ENCODE data around the gene ZFP62. TPM values are rescaled to one million over a fixed set of nuclear protein-coding genes. Genes with fewer than 3 reads are reported as not detected.
"Not testable (repeated sequence)": the region's sequence is repeated elsewhere in the genome, so short reads cannot be mapped to it uniquely, and the experiment has no call there.

Gene ZFP62
- total RNA-seq, 1 experiment from 2014 or later, result 34.4 TPM

DNA sequence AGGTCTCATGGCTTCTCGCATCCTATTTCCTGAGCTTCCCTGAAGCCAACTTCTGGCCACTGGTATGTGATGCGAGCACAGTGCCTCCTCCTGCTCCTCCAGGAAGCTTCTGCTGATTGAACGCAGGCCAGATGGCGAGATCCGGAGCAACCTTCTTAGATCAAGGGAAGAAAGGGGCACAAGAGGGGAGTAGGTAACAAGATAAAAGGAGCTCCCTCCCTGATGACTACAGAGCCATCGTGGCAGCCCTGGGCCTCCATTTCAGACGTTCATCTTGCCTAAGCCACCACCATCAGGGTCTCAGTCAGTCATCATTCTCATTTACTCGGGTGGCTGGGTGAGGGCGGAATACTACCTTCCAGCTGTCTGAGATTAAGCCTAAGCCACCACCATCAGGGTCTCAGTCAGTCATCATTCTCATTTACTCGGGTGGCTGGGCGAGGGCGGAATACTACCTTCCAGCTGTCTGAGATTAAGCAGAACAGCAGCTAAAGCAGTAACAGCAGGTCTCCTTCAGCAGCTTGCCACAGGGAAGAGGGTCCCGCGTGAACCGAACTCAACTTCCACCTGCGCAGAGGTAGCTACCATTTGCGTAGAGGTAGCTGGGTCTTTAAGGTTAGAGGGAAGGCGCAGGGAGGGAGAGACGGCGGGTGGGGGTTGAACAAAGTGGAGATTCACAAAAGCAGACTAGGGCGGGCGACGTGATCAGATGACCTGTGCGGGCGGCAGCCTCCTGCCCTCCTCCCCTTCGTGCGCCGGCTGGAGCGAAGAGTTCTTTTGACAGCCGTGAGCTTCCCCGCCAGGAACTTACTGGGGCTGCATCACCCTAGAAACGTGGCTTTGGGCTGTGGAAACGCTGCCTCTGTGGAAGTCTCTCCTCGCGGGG, 30.6 kb downstream of the ZFP62 start:
- DNase-seq, result peak; percentile 62
- intact Hi-C loops (cut with micrococcal nuclease; ENCODE audit: unreplicated experiment), result loop anchor here (1.0 to 2.0 kb wide), 2 partner anchors 20 to 30 kb away; no protein-coding TSS in a partner anchor
- Mint-ChIP-seq H3K4me3 (ENCODE audit: unreplicated experiment) (peak overlapping the region; percentile 97), H3K27me3 (ENCODE audit: insufficient read depth, unreplicated experiment) (no peaks in the 10 kb centered on the region), H3K27ac (ENCODE audit: unreplicated experiment) (peak overlapping the region; percentile 98), H3K4me1 (ENCODE audit: low read depth, unreplicated experiment) (peaks cover 17% of the 10 kb centered on the region), H3K36me3 (ENCODE audit: insufficient read depth, unreplicated experiment) (peaks cover 29% of the 10 kb centered on the region), H3K9me3 (ENCODE audit: unreplicated experiment) (peaks cover 17% of the 10 kb centered on the region)
- TF ChIP-seq, protein P1, sequence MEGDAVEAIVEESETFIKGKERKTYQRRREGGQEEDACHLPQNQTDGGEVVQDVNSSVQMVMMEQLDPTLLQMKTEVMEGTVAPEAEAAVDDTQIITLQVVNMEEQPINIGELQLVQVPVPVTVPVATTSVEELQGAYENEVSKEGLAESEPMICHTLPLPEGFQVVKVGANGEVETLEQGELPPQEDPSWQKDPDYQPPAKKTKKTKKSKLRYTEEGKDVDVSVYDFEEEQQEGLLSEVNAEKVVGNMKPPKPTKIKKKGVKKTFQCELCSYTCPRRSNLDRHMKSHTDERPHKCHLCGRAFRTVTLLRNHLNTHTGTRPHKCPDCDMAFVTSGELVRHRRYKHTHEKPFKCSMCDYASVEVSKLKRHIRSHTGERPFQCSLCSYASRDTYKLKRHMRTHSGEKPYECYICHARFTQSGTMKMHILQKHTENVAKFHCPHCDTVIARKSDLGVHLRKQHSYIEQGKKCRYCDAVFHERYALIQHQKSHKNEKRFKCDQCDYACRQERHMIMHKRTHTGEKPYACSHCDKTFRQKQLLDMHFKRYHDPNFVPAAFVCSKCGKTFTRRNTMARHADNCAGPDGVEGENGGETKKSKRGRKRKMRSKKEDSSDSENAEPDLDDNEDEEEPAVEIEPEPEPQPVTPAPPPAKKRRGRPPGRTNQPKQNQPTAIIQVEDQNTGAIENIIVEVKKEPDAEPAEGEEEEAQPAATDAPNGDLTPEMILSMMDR (IDR thresholded peaks at IDR 0.05; ENCODE audit: insufficient read depth in 1 of 2, low read depth in 1 of 2, low read length in 1 of 2, severe bottlenecking in 1 of 2, unreplicated experiment in 1 of 2), result no peak
- Histone ChIP-seq H3K27me3 (replicated peaks; ENCODE audit: control insufficient read depth, insufficient read depth, low read length) (no peaks in the 10 kb centered on the region), H3K4me3 (ENCODE audit: low read depth, low read length) (peak overlapping the region; percentile 76), H3K9me3 (peaks cover 20% of the 10 kb centered on the region), H3K4me1 (peaks cover 14% of the 10 kb centered on the region), H3K36me3 (ENCODE audit: control insufficient read depth, insufficient read depth, low read length) (peaks cover 1% of the 10 kb centered on the region; the same call in 1 of the 2 replicates)
- CTCF ChIA-PET, result interaction anchor here (0.8 to 1.6 kb wide), 4 partner anchors 30 to 354 kb away, joined by 3 to 5 read pairs (median 3); partner anchors contain the start of gene ZFP62
- POLR2A ChIA-PET, result interaction anchor here (0.6 to 2.3 kb wide), 9 partner anchors 13 to 224 kb away, joined by 3 to 11 read pairs (median 5); partner anchors contain the start of genes MGAT1 and ZFP62
- BruUV-seq (replicated peaks), result TSS peak; percentile 60

DNA sequence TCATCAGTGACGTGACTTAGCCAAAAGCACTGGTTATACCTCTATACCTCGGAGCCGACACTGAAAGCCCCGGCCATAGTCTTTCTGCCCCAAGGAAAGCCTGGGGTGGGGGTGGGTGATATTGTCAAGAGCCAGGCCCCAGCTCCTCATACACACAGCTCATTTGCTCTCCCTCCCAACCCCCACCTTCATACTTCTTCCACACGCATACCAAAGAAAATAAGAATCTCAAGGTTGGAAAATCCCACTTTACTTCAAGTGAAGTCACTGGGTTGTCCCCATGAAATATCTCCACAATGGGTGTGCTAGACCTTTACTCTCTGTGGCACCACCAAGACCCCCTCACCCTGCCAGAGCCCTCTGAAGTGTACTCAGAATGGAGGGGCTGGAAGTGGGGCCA, 31.4 kb downstream of the ZFP62 start:
- Mint-ChIP-seq H3K4me1 (ENCODE audit: low read depth, unreplicated experiment) (peaks cover 17% of the 10 kb centered on the region), H3K9me3 (ENCODE audit: unreplicated experiment) (peaks cover 17% of the 10 kb centered on the region), H3K27me3 (ENCODE audit: insufficient read depth, unreplicated experiment) (no peaks in the 10 kb centered on the region), H3K27ac (ENCODE audit: unreplicated experiment) (peak overlapping the region; percentile 98), H3K36me3 (ENCODE audit: insufficient read depth, unreplicated experiment) (peaks cover 29% of the 10 kb centered on the region), H3K4me3 (ENCODE audit: unreplicated experiment) (peak overlapping the region; percentile 97)
- Histone ChIP-seq H3K27me3 (replicated peaks; ENCODE audit: control insufficient read depth, insufficient read depth, low read length) (no peaks in the 10 kb centered on the region), H3K4me3 (ENCODE audit: low read depth, low read length) (peak overlapping the region; percentile 76), H3K9me3 (peaks cover 20% of the 10 kb centered on the region), H3K36me3 (ENCODE audit: control insufficient read depth, insufficient read depth, low read length) (peaks cover 1% of the 10 kb centered on the region; the same call in 1 of the 2 replicates), H3K4me1 (peaks cover 14% of the 10 kb centered on the region)
- DNase-seq, result no peak
- ChIA-PET POLR2A (no interaction called here), CTCF (no interaction called here)
- BruUV-seq (replicated peaks), result no TSS peak
- intact Hi-C loops (cut with micrococcal nuclease; ENCODE audit: unreplicated experiment), result loop anchor here (2.0 kb wide), 1 partner anchor 19 kb away; no protein-coding TSS in a partner anchor
- TF ChIP-seq, protein P1 (IDR thresholded peaks at IDR 0.05; ENCODE audit: insufficient read depth in 1 of 2, low read depth in 1 of 2, low read length in 1 of 2, severe bottlenecking in 1 of 2, unreplicated experiment in 1 of 2), result no peak

DNA sequence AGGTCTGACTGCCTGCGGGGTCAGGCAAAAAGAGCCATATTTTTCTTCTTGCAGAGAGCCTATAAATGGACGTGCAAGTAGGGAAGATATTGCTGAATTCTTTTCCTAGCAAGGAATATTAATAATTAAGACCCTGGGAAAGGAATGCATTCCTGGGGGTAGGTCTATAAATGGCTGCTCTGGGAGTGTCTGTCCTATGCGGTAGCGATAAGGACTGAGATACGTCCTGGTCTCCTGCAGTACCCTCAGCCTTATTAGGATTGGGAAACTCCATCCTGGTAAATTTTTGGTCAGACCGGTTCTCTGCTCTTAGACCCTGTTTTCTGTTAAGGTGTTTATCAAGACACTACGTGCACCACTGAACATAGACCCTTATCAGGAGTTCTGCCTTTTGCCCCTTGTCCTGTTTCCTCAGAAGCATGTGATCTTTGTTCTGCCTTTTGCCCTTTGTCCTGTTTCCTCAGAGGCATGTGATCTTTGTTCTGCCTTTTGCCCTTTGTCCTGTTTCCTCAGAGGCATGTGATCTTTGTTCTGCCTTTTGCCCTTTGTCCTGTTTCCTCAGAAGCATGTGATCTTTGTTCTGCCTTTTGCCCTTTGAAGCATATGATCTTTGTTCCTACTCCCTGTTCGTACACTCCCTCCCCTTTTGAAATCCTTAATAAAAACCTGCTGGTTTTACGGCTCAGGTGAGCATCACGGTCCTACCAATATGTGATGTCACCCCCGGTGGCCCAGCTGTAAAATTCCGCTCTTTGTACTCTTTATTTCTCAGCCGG, 32.1 kb downstream of the ZFP62 start:
- peaks cover 17% of the 10 kb centered on the region for H3K9me3 Mint-ChIP-seq (ENCODE audit: unreplicated experiment)
- peak overlapping the region; percentile 98 for H3K27ac Mint-ChIP-seq (ENCODE audit: unreplicated experiment)
- intact Hi-C loops (cut with micrococcal nuclease; ENCODE audit: unreplicated experiment); H3K27me3 Mint-ChIP-seq (ENCODE audit: insufficient read depth, unreplicated experiment); CTCF ChIA-PET; H3K4me3 Mint-ChIP-seq (ENCODE audit: unreplicated experiment); H3K4me3 ChIP-seq (ENCODE audit: low read depth, low read length); H3K27me3 ChIP-seq (replicated peaks; ENCODE audit: control insufficient read depth, insufficient read depth, low read length); POLR2A ChIA-PET; H3K36me3 ChIP-seq (ENCODE audit: control insufficient read depth, insufficient read depth, low read length); BruUV-seq (replicated peaks): not testable (repeated sequence)
- H3K4me1 Mint-ChIP-seq (ENCODE audit: low read depth, unreplicated experiment), result peaks cover 17% of the 10 kb centered on the region
- H3K36me3 Mint-ChIP-seq (ENCODE audit: insufficient read depth, unreplicated experiment), result peaks cover 29% of the 10 kb centered on the region
- Histone ChIP-seq H3K4me1 (peaks cover 19% of the 10 kb centered on the region), H3K9me3 (peaks cover 20% of the 10 kb centered on the region)
- peak in 1 of 2 experiments; percentile 40 for DNase-seq

DNA sequence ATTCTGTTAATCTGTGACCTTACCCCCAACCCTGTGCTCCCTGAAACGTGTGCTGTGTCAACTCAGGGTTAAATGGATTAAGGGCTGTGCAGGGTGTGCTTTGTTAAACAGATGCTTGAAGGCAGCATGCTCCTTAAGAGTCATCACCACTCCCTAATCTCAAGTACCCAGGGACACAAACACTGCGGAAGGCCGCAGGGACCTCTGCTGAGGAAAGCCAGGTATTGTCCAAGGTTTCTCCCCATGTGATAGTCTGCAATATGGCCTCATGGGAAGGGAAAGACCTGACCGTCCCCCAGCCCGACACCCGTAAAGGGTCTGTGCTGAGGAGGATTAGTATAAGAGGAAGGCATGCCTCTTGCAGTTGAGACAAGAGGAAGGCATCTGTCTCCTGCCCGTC, 33.7 kb downstream of the ZFP62 start:
- POLR2A ChIA-PET; H3K27me3 Mint-ChIP-seq (ENCODE audit: insufficient read depth, unreplicated experiment); BruUV-seq (replicated peaks): not testable (repeated sequence)

More for the DNA sequence above, 33.7 kb downstream of the ZFP62 start:
- H3K4me3 ChIP-seq (ENCODE audit: low read depth, low read length); H3K36me3 ChIP-seq (ENCODE audit: control insufficient read depth, insufficient read depth, low read length); CTCF ChIA-PET; H3K27ac Mint-ChIP-seq (ENCODE audit: unreplicated experiment); DNase-seq; intact Hi-C loops (cut with micrococcal nuclease; ENCODE audit: unreplicated experiment); H3K27me3 ChIP-seq (replicated peaks; ENCODE audit: control insufficient read depth, insufficient read depth, low read length); H3K4me3 Mint-ChIP-seq (ENCODE audit: unreplicated experiment): not testable (repeated sequence)
- peaks cover 17% of the 10 kb centered on the region for H3K4me1 Mint-ChIP-seq (ENCODE audit: low read depth, unreplicated experiment)
- H3K9me3 Mint-ChIP-seq (ENCODE audit: unreplicated experiment), result peaks cover 17% of the 10 kb centered on the region
- peaks cover 29% of the 10 kb centered on the region for H3K36me3 Mint-ChIP-seq (ENCODE audit: insufficient read depth, unreplicated experiment)
- Histone ChIP-seq H3K4me1 (peaks cover 24% of the 10 kb centered on the region), H3K9me3 (peaks cover 20% of the 10 kb centered on the region)

All from Caco-2 (cell line).